Tibial artery (tissue), 4 donors: ENCODE measurements around the gene DYNLRB2.

Source experiments
- DNase-seq, 2 donors: peaks; one replicate each; pipeline ENCODE4 v3.0.0-alpha.2; 2019
- H3K27ac ChIP-seq, 2 donors: fragments of 200-600 bp; sonication (generic) in 1 of 2; 1 replicate in 1 of 2; 2 replicates in 1 of 2; pipeline ENCODE4 v1.5.1; 2018 to 2019; ENCODE audit warnings: mild to moderate bottlenecking in 1 of 2
- H3K27me3 ChIP-seq, 2 donors: fragments of 200-600 bp; sonication (generic) in 1 of 2; one replicate each; pipeline versions ENCODE4 v1.5.1 to v1.6.0; 2016 to 2019
- H3K36me3 ChIP-seq, 3 donors: fragments of 200-600 bp; sonication (generic) in 2 of 3; one replicate each; pipeline ENCODE4 v1.5.1; 2016 to 2019; ENCODE audit warnings: mild to moderate bottlenecking in 2 of 3
- H3K4me1 ChIP-seq, 4 donors: fragments of 200-600 bp; sonication (generic) in 2 of 4; 1 replicate in 3 of 4; 2 replicates in 1 of 4; pipeline ENCODE4 v1.5.1; 2016 to 2019
- H3K4me3 ChIP-seq, 2 donors: fragments of 200-600 bp; sonication (generic) in 1 of 2; 1 replicate in 1 of 2; 2 replicates in 1 of 2; pipeline ENCODE4 v1.5.1; 2018 to 2019; ENCODE audit warnings: mild to moderate bottlenecking in 2 of 2
- H3K9me3 ChIP-seq, 3 donors: fragments of 200-600 bp; sonication (generic) in 1 of 3; one replicate each; pipeline ENCODE4 v1.5.1; 2016 to 2019
- CTCF ChIP-seq, 2 experiments: fragments of 200-600 bp in 1 of 2; fragments of 450-650 bp in 1 of 2; IDR thresholded peaks; one replicate each; pipeline ENCODE4 v1.5.1; 2017 to 2019; ENCODE audit warnings: antibody characterized with exemption in 2 of 2, mild to moderate bottlenecking in 1 of 2, moderate library complexity in 1 of 2
- intact Hi-C: fragments of 100-400 bp; cut with DNase I; formaldehyde crosslinking; loops from one replicate; pipeline ENCODE4 v1.15.0; 2023; ENCODE audit warnings: low total_unique reads

DYNLRB2 gene

DNA sequence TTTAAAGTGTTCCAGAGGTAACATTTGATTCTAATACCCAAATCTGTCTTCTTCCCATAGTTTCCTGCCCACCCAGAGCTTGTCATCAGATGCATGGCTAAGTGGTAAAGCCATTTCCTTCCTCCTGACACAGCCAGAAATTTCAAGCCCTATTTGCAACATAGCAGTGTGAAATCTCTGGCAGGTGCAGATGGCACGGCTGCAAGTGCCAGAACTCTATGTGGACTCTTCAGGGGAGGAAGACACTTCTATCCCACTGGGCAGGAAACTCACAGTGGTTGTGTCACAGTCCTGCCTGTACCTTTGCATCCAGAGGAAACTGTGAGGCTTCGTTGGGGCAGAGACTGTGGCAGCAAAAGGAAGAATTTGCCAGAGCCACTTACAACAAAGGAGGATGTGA lies 13.2 kb downstream of the DYNLRB2 start:
- H3K4me1 ChIP-seq = no peaks in the 10 kb centered on the region
- intact Hi-C loops = no loop called here
- TF ChIP-seq CTCF (IDR thresholded peaks at IDR 0.05) = no peak
- H3K36me3 ChIP-seq = no peaks in the 10 kb centered on the region
- H3K9me3 ChIP-seq = no peaks in the 10 kb centered on the region
- no peak for DNase-seq
- H3K27me3 ChIP-seq = peaks cover 0 to 6% of the 10 kb centered on the region in 2 donors
- no peak overlapping the region for H3K27ac ChIP-seq
- no peak overlapping the region for H3K4me3 ChIP-seq

GRCh38 chr16:80556481-80556880 lies 15.7 kb downstream of the DYNLRB2 start:
- Histone ChIP-seq H3K9me3 (no peaks in the 10 kb centered on the region), H3K4me3 (no peak overlapping the region), H3K27ac (no peak overlapping the region), H3K27me3 (peaks cover 0 to 6% of the 10 kb centered on the region in 2 donors), H3K4me1 (no peaks in the 10 kb centered on the region), H3K36me3 (no peaks in the 10 kb centered on the region)
- TF ChIP-seq CTCF (IDR thresholded peaks at IDR 0.05) = no peak
- DNase-seq = no peak
- intact Hi-C loops = no loop called here

- H3K27ac ChIP-seq = no peak overlapping the region
- H3K4me1 ChIP-seq = no peaks in the 10 kb centered on the region
- peaks cover 0 to 2% of the 10 kb centered on the region in 2 donors for H3K27me3 ChIP-seq
- intact Hi-C loops = no loop called here
- TF ChIP-seq CTCF (IDR thresholded peaks at IDR 0.05) = no peak
- no peaks in the 10 kb centered on the region for H3K36me3 ChIP-seq
- H3K9me3 ChIP-seq = no peaks in the 10 kb centered on the region
- no peak overlapping the region for H3K4me3 ChIP-seq
- no peak for DNase-seq
These were observed 16.2 kb downstream of the DYNLRB2 start for GRCh38 chr16:80557037-80557436.

GRCh38 chr16:80559369-80559768 lies 18.6 kb downstream of the DYNLRB2 start:
- H3K4me1 ChIP-seq = no peaks in the 10 kb centered on the region
- no peak for DNase-seq
- no peak for TF ChIP-seq CTCF (IDR thresholded peaks at IDR 0.05)
- H3K9me3 ChIP-seq = no peaks in the 10 kb centered on the region
- no peak overlapping the region for H3K27ac ChIP-seq
- no peaks in the 10 kb centered on the region for H3K36me3 ChIP-seq
- H3K27me3 ChIP-seq = no peaks in the 10 kb centered on the region
- no peak overlapping the region for H3K4me3 ChIP-seq
- intact Hi-C loops = no loop called here

DNA sequence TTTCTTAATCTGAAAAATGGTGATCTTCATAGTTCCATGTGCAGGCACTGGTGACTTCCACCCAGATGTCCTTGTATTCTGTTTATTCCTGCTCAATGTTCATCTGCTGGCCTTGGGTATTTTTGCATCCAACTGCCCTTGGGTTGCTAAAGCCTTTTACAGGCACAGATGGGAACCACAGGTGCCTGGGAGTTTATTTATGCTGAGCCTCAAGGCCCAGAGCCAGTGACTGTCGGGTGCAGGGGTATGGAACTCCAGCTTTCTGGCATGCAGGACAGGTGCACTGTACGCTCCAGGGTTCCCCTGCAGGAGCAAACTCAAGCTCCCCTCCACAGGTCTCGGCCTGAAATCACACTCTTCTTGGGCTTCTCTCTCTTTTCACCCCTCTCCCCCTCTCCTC lies 22.3 kb downstream of the DYNLRB2 start:
- H3K9me3 ChIP-seq = no peaks in the 10 kb centered on the region
- no peak for DNase-seq
- no peaks in the 10 kb centered on the region for H3K36me3 ChIP-seq
- intact Hi-C loops = no loop called here
- no peak overlapping the region for H3K4me3 ChIP-seq
- H3K27me3 ChIP-seq = peaks cover 0 to 7% of the 10 kb centered on the region in 2 donors
- no peak overlapping the region for H3K27ac ChIP-seq
- no peaks in the 10 kb centered on the region for H3K4me1 ChIP-seq
- no peak for TF ChIP-seq CTCF (IDR thresholded peaks at IDR 0.05)

GRCh38 chr16:80564394-80564793 lies 23.6 kb downstream of the DYNLRB2 start:
- intact Hi-C loops = no loop called here
- no peaks in the 10 kb centered on the region for H3K36me3 ChIP-seq
- no peaks in the 10 kb centered on the region for H3K9me3 ChIP-seq
- TF ChIP-seq CTCF (IDR thresholded peaks at IDR 0.05) = no peak
- DNase-seq = no peak
- H3K4me3 ChIP-seq = no peak overlapping the region
- no peak overlapping the region for H3K27ac ChIP-seq
- H3K4me1 ChIP-seq = no peaks in the 10 kb centered on the region
- H3K27me3 ChIP-seq = peaks cover 0 to 7% of the 10 kb centered on the region in 2 donors
